LHCN-M2 (cell line): ENCODE data around the gene ABHD12B. TPM values are rescaled to one million over a fixed set of nuclear protein-coding genes. Genes with fewer than 3 reads are reported as not detected.
A peak's percentile ranks its signal among the peaks of the same experiment; 100 is the strongest.
"Not testable (repeated sequence)": the region's sequence is repeated elsewhere in the genome, so short reads cannot be mapped to it uniquely, and the experiment has no call there.

Experiments
- DNase-seq: peaks from one replicate; pipeline ENCODE4 v3.0.0-alpha.2; 2012; ENCODE audit warnings: low read depth
- total RNA-seq: library from RNA; depleted of rRNA; stranded (reverse); fragments of >200 nt; gene quantifications from 2 replicates; pipeline ENCODE4 v1.2.3, GENCODE V29; 2014; rRNA removed

The ABHD12B gene
- total RNA-seq, 1 experiment from 2014 or later = not detected

DNA sequence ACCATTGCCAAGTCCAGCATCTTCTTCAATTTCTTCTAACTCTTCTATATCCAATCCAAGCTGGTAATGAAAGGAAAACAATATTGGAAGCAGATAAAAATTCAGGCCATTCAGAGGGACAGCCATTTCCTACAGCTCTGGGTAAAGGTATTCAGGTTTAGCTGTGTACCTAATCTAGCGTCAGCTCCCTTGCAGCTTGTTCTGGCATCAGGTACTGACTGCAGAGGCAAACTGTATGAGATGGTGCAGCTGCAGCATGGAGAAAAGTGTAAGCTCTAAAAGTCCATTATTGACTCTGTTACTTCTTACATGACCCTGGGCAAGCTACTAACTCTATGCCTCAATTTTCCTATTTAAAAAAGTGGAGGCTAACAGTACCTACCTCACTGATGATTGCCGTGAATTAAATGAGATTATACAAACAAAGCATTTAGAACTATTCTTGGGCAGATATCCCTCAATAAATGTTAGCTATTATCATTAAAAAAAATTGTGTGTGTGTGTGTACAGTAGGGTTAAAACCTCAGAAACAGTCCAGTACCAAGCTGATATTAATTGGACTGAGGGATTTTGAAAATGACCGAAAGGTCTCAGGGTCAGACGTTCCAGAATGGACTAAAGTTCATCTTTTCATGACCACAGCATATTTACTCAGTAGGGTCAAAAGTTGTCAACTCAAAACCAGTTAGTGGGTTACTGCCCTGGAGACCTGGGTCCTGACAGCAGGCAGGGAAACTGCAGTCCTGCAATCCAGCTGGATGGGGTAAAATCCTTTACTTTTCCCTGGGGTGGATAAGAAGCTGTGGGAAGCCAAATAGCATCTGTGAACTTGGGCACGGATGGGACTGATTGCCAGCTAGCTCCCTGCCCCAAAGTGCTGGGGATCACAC lies 63.5 kb downstream of the ABHD12B start:
- no peak for DNase-seq

DNA sequence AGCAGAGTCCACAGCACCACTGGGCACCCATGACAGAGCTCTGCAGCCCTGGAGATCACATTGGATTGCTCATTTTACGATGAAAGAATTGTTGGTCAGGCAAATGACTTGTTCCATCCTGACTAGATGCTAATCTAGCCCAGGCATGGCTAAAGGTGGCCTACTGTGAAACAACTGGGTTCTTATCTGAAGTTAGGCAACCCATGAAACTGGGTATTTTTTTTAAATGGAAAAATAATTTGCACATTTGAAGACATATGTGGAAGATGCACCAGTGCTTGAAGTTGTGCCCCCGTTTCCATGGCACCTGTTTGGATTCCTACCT lies 64.1 kb downstream of the ABHD12B start:
- no peak for DNase-seq

DNA sequence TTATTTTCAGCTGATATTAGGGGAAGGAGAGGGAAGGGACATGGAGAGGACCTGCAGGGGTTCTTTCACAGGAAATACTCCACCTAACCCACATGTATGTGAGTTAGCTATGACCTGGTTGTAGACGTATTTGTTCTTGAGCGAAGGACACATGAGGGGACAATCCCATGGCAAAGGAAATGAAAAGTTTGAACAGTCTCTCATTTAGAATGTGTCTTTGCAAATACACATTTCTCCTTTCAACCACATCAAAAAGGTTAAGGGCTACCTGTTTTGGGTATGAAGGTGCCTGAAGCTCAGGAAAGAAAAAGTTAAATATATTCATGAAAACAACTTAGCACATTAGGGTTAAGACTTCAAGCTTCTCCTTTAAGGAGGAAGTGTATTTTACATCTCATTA lies 65.0 kb downstream of the ABHD12B start:
- no peak for DNase-seq

DNA sequence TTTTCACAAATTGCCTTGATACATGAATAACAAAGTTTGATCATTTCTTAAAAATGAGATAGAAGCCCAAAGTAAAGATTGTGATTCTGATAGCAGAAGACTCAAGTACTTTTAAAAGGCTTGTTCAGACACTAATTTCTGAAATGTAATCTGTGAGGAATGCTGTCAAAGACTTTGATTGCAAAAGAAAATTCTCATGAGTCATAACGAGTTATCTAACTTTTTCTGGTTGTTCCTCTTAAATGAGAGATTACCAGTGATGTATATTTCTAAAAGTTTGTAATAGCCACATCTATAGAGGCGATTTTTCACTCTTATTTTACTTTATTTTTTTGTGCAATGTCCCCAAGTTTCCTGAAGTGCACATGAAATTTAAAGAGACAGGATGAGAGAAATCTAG lies 65.5 kb downstream of the ABHD12B start:
- DNase-seq = peak; percentile 53

DNA sequence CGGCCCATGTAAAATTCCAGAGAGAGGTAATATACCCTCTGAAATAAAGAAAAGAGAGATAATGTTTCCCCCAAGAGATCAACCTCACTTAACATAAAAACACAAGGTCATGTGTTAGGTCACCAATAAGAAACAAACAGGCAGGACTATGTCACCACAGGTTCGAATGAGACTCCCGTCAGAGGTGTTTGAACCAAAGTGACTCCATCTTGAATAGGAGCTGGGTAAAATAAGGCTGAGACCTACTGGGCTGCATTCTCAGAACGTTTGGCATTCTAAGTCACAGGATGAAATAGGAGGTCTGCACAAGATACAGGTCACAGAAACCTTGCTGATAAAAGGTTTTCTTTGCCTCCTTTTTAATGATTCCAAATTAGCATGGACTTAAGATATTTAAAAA lies 65.9 kb downstream of the ABHD12B start:
- no peak for DNase-seq

DNA sequence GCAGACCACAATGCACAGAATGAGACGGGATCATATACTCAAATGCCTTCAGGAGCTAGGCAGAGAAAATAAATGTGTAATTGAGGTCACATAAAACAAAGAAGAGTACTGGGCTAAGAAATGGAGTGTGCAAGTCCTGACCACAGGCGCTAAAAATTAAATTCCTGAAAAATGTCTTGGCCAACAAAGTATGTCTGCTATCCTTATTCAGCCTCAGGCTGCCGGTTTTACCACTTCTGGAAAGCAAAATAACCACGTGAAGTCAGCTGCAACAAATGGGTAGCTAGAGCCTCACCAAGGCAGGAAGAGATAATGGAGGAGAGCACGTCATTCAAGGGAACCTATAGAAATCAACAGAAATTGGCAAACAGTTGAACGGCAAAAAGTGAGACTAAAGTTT lies 69.3 kb downstream of the ABHD12B start:
- peak; percentile 31 for DNase-seq

DNA sequence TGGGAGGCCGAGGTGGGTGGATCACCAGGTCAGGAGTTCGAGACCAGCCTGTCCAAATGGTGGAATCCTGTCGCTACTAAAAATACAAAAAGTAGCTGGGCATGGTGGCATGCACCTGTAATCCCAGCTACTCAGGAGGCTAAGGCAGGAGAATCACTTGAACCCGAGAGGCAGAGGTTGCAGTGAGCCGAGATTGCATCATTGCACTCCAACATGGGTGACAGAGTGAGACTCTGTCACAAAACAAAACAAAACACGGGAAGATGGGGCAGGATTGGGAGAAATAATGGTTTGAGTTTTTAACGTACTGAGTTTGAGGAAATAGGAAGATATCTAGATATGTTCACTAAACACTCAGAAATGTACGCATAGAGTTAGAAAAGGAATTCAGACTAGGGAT lies 69.8 kb downstream of the ABHD12B start:
- not testable (repeated sequence) for DNase-seq

DNA sequence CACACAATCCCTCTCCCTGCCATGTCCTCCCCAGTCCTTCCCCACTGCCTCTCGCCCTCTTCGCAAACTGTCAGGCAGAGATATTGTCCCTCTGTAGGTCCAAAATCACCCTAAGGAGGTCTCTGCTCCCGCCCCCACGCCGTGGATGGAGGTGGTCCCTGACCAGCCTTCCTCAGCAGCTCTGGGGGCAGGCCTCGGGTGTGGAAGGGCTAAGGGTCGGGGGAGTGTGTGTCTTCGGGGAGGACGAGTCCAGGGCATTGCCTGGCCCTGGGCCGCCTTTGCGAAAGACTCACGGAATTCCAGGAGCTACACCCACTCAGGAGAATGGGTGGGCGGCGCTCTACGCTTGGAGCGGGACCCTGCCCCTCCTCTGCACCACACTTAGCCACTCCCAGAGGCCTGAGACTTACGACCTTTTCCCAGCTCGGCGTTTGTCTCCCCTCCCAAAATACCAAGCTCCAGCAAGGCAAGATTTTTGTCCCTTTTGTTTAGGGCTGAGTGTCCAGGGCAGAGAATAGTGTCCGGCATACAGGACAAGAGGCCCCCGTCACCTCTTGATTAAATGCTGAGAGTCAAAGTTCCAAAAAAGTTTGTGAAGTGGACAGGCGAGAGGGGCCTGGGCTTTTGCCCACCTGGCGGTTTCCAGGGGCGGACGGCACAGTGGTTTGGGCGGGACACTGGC lies 71.5 kb downstream of the ABHD12B start:
- peak; percentile 47 for DNase-seq

DNA sequence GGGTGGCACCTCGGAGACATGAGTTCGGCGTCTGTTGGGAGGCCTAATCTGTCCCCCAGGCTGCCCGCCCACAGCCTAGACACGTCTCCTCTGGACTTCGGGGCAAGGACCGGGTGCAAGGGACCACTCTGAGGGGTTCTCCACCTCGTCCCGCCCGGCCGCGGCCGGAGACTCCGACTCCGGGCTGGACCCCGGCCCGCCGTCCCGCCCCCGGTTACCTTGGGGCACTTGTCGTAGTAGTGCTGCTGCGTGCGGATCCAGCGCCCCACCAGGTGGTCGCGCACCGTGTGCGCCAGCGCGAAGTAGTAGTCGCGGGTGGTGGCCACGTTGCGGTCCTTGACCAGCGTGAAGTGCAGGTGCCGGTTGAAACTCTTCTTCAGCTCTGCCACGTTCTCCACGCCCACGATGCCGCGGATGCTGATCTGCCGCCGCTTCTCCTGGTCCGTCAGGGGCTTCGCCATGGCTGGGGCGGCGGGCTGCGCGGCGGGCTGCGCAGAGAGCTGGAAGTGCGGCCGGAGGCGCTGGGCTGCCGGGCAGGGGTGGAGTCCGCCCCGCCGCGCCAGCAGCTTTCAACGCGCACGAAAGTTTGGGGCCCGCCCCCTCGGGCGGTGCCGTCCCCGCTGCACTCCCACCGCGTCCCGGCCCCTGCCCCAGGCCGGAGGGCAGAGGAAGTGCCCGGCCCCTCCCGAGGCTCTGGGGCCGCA lies 72.2 kb downstream of the ABHD12B start, which contains the start of gene PYGL:
PYGL (minus strand) TSS at position 541 of the 704 bp plus-strand sequence; CDS start at position 461, 80 bp downstream.
- peak; percentile 65 for DNase-seq

DNA sequence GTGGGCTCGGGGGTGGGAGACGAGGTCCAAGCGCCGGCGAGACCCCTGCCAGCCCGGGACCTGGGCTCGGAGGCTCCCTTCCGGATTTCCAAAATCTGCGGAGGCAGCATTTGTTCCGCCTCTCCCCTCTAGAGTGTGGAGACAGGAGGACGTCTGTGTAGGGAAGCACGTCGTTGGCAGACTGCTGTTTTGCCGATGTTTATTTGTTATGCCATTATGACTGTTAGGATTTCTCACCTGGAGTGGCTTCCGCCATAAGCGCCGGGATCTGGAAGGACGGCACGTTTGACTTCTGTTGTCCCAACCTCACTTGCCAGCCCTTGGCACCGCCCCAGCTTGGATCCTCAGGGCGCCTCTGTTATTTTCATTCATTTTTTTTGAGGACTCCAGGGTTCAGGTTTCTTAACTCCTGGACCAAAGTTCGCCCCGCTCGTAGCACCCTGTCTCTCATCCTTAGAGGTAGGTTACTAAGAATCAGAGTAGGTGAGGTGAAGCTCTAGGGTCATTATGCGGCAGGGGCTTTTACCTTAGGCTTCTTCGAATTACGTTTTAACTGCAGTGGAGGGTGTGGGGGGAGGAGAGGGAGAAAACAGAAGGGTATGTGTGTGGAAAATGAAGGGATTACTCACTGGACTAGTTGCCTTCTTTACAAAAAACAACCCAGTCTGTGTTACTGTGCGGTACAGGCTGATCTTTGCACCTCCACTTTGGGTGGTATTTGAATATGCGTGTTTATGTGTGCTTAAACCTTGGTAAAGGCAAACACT lies 73.0 kb downstream of the ABHD12B start:
- peak; percentile 62 for DNase-seq

DNA sequence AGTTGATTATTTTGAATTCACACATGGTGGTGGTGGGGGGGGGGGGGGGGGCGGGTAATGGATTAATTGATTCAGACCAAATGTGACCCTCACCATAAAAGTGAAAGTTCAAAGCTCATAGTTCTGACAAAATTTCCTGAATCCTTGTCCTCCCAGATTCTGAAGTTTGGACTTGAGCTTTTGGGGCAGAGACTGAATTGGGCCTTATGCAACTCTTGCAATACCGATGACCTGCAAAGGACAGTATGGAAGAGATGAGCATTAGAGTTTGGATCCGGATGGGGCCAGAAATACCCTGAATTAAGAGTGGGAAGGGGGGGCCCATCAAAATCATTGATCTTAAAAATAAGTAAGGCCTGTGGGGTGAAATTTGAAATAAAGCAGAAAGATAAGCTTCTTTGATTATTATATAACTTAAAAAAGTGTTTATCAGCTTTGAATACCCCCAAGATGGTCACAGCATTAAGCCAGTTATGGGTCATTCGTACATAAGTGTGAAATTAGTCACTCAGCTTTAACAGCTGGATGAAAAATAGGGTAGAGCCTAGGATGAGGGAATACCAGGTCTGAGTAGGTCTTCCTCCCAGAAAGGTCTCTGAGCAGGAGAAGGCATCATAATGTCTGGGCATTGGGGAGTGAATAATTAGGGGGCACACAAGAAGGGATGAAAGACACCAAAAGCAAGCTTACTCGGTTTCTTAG lies 74.5 kb downstream of the ABHD12B start:
- DNase-seq = peak; percentile 45

DNA sequence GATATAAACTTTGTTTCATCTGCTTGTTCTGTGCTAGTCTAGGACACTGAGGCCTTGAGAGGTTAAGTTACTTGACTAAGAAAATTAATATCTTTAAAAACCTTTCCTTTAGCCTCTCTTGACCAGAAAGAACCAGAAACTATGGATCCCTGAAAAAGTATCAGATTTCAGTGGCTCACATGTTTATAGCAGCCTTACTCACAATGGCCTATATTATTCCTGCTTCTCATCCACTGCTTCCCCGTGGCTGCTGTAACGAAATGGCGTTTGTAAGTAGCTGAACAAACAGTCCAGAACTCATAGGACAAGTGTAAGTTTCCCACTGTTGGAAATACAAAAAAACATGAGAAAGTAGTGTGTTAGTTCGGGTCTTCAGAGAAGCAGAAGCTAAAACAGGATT lies 75.6 kb downstream of the ABHD12B start:
- DNase-seq = peak; percentile 34

DNA sequence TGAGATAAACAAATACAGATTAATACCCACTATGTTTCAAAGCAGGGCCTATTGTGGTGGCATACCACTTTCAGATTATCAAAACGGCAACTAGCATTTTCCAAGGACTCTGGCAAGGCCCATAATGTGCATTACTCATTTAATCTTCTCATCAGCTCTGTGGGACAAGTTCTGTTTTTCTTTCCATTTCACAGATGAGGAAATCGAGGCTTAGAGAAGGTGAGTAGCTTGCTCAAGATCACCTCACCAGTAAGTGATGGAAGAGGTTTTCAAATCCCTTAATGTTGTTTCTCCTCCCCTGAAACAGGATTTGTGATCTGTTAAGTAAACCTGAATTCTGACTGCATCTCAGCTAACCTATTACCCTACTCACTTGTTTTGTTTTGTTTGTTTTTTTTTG lies 76.4 kb downstream of the ABHD12B start:
- DNase-seq = no peak

DNA sequence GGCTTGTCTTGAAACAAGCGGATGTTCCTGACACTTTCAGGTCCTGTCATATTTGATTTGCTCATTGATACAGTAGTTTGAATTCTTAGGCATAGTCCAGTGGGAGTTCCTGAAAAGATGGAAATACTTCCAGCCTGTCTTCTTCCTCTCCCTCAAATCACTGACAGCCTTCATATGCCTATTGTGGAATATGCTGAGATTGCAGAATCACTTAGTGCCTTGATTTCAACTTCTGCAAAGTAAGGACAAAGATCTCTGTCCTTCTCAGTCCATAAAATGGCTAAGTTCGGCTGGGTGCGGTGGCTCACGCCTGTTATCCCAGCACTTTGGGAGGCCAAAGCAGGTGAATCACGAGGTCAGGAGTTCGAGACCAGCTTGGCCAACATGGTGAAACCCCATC lies 79.2 kb downstream of the ABHD12B start:
- no peak for DNase-seq

DNA sequence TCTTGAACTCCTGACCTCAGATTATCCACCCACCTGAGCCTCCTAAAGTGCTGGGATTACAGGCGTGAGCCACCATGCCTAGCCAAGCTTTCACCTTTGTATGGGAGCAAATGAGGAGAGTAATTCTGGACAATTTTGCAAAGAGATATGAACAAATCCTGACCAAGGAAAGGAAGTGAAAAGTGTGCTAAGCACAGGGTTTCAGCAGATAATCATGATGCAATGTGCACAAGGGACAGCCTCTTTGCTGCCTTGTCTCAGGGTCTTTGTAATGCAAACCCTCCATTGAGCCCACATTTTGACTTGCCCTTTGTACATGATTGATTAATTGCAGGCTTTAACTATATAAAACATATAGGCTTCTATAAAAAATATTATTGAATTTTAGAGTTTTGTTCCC lies 81.6 kb downstream of the ABHD12B start:
- DNase-seq = no peak

Other genes with a start within 250 kb of the ABHD12B start
- 31.7 and 43.5 TPM in 2 replicates for gene SAV1, start 203.7 kb upstream of the ABHD12B start, total RNA-seq
- gene NIN, start 40.9 kb upstream of the ABHD12B start, total RNA-seq = 34.6 and 40.0 TPM in 2 replicates
- gene PYGL, start 72.4 kb downstream of the ABHD12B start, total RNA-seq = 95.4 and 101 TPM in 2 replicates
- gene TRIM9, start 223.1 kb downstream of the ABHD12B start, total RNA-seq = 4.4 and 10.3 TPM in 2 replicates